Measurements from ENCODE around the gene NOC3L.

DNA sequence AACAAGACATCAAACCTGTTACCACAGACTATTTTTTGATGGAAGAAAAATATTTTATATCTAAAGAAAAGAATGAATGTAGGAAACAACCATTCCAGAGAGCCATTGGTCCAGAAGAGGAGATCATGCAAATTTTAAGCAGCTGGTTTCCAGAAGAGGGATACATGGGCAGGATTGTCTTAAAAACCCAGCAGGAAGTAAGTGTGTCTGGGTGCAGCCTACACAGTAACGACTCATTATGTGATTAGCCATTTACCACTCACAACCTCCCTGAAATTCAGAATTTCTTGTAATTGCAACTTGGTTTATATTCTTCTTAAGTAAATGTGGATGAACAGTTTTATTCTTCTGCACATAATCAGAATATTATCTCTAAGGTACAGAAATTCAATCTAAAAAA is 46.2 kb downstream of the NOC3L start:
- no peak for TF ChIP-seq GABPA (tag; conservative IDR thresholded peaks at IDR 0.05; ENCODE audit: low read depth)
- TF ChIP-seq SETDB1 (IDR thresholded peaks at IDR 0.05; ENCODE audit: low read length), result no peak
- TF ChIP-seq MYNN (IDR thresholded peaks at IDR 0.05), result no peak
- no peak for TF ChIP-seq MYNN (CRISPR knock-in tag; IDR thresholded peaks at IDR 0.05)
- TF ChIP-seq, protein P1, sequence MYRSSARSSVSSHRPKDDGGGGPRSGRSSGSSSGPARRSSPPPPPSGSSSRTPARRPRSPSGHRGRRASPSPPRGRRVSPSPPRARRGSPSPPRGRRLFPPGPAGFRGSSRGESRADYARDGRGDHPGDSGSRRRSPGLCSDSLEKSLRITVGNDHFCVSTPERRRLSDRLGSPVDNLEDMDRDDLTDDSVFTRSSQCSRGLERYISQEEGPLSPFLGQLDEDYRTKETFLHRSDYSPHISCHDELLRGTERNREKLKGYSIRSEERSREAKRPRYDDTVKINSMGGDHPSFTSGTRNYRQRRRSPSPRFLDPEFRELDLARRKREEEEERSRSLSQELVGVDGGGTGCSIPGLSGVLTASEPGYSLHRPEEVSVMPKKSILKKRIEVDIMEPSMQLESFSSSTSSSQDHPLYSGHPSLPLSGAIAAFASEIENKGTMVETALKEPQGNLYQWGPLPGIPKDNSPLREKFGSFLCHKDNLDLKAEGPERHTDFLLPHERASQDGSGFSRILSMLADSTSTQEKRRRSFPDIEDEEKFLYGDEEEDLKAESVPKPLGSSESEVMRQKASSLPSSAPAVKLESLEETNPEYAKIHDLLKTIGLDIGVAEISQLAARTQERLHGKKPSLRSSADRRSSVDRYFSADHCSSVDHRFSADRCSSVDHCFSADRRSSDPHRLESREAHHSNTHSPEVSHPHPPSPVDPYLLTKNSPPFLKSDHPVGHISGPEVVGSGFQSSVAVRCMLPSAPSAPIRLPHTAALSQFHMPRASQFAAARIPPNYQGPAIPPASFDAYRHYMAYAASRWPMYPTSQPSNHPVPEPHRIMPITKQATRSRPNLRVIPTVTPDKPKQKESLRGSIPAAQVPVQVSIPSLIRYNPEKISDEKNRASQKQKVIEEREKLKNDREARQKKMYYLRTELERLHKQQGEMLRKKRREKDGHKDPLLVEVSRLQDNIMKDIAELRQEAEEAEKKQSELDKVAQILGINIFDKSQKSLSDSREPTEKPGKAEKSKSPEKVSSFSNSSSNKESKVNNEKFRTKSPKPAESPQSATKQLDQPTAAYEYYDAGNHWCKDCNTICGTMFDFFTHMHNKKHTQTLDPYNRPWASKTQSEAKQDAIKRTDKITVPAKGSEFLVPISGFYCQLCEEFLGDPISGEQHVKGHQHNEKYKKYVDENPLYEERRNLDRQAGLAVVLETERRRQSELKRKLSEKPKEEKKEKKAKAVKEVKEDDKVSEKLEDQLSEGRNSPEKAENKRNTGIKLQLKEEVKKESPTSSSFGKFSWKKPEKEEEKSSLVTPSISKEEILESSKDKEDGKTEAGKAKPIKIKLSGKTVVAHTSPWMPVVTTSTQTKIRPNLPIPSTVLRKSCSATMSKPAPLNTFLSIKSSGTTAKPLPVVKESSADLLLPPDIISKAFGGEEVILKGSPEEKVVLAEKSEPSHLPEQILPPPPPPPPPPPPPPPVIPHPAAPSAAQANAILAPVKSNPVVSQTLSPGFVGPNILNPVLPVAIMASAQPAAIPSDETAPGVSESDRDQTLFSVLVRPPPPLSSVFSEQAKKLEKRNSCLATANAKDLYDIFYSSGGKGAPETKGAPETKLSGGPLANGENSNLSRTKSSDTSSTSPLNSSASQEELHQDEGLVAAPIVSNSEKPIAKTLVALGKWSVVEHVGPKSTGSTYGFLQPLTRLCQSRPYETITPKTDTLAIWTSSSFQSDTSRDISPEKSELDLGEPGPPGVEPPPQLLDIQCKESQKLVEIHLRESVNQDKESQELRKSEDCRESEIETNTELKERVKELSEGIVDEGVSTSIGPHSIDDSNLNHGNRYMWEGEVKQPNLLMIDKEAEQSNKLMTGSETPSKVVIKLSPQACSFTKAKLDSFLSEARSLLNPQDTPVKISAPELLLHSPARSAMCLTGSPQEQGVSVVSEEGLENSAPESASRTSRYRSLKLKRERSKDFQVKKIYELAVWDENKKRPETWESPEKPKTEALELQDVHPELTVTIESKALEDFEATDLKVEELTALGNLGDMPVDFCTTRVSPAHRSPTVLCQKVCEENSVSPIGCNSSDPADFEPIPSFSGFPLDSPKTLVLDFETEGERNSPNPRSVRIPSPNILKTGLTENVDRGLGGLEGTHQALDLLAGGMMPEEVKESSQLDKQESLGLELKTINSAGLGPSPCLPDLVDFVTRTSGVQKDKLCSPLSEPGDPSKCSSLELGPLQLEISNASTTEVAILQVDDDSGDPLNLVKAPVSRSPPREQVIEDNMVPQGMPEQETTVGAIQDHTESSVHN (IDR thresholded peaks at IDR 0.05; ENCODE audit: borderline replicate concordance in 1 of 2, low read depth in 1 of 2), result no peak
- no peak for TF ChIP-seq CTCF (IDR thresholded peaks at IDR 0.05 in 2 of 3, conservative IDR thresholded peaks at IDR 0.05 in 1 of 3; ENCODE audit: insufficient read depth in 2 of 3, low read depth in 1 of 3, low read length in 3 of 3)
- TF ChIP-seq, protein P2, sequence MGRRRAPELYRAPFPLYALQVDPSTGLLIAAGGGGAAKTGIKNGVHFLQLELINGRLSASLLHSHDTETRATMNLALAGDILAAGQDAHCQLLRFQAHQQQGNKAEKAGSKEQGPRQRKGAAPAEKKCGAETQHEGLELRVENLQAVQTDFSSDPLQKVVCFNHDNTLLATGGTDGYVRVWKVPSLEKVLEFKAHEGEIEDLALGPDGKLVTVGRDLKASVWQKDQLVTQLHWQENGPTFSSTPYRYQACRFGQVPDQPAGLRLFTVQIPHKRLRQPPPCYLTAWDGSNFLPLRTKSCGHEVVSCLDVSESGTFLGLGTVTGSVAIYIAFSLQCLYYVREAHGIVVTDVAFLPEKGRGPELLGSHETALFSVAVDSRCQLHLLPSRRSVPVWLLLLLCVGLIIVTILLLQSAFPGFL (CRISPR knock-in tag; IDR thresholded peaks at IDR 0.05), result no peak
- TF ChIP-seq TARDBP (IDR thresholded peaks at IDR 0.05), result no peak
- no peak for TF ChIP-seq RHOXF2B (CRISPR knock-in tag; conservative IDR thresholded peaks at IDR 0.05)
- TF ChIP-seq, protein P3, sequence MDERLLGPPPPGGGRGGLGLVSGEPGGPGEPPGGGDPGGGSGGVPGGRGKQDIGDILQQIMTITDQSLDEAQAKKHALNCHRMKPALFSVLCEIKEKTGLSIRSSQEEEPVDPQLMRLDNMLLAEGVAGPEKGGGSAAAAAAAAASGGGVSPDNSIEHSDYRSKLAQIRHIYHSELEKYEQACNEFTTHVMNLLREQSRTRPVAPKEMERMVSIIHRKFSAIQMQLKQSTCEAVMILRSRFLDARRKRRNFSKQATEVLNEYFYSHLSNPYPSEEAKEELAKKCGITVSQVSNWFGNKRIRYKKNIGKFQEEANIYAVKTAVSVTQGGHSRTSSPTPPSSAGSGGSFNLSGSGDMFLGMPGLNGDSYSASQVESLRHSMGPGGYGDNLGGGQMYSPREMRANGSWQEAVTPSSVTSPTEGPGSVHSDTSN (CRISPR knock-in tag; IDR thresholded peaks at IDR 0.05; ENCODE audit: low read depth), result no peak
- TF ChIP-seq, protein P3 (tag; conservative IDR thresholded peaks at IDR 0.05; ENCODE audit: low read depth), result no peak
- no peak for TF ChIP-seq KLF13 (tag; IDR thresholded peaks at IDR 0.05; ENCODE audit: borderline replicate concordance, low read depth)
- no peak for TF ChIP-seq YY1 (IDR thresholded peaks at IDR 0.05; ENCODE audit: borderline replicate concordance in 1 of 3, control insufficient read depth in 1 of 3, extremely low read depth in 1 of 3, insufficient read depth in 3 of 3, insufficient read length in 1 of 3, insufficient replicate concordance in 2 of 3, low read depth in 1 of 3, low read length in 2 of 3)
- TF ChIP-seq POLR2A (conservative IDR thresholded peaks at IDR 0.05), result no peak
- TF ChIP-seq NBN (IDR thresholded peaks at IDR 0.05; ENCODE audit: low read depth), result no peak
- TF ChIP-seq TAF1 (IDR thresholded peaks at IDR 0.05; ENCODE audit: control insufficient read depth, extremely low read depth, insufficient read depth, low read length, severe bottlenecking), result no peak
